Measurements from ENCODE around the gene SLC7A5. TPM values are rescaled to one million over a fixed set of nuclear protein-coding genes. Genes with fewer than 3 reads are reported as not detected.

Gene SLC7A5
- total and polyA plus RNA-seq, 2 of the 13 experiments (the other 11 are each of a cell fraction or from before 2014, with no cell fraction given) = 79.6 to 155 TPM

GRCh38 chr16:87853411-87854052 is 15.8 kb downstream of the SLC7A5 start (continued):
- TF ChIP-seq KIAA2018 (CRISPR knock-in tag; IDR thresholded peaks at IDR 0.05; ENCODE audit: borderline replicate concordance) (no peak), ZNF7 (CRISPR knock-in tag; IDR thresholded peaks at IDR 0.05) (no peak), ZNF687 (CRISPR knock-in tag; IDR thresholded peaks at IDR 0.05) (peak; percentile 94), ETV5 (CRISPR knock-in tag; IDR thresholded peaks at IDR 0.05; ENCODE audit: borderline replicate concordance) (peak; percentile 57), ZBTB7B (CRISPR knock-in tag; IDR thresholded peaks at IDR 0.05) (peak; percentile 85), ZBTB1 (CRISPR knock-in tag; IDR thresholded peaks at IDR 0.05; ENCODE audit: borderline replicate concordance) (no peak), POLR2G (IDR thresholded peaks at IDR 0.05; ENCODE audit: low read depth, low read length) (peak; percentile 71; the same call in 1 of the 2 replicates), CEBPB (IDR thresholded peaks at IDR 0.05; ENCODE audit: borderline replicate concordance, low read depth, low read length) (peak; percentile 97), RXRA (CRISPR knock-in tag; IDR thresholded peaks at IDR 0.05) (peak; percentile 83), ZNF713 (CRISPR knock-in tag; IDR thresholded peaks at IDR 0.05) (no peak), SIX4 (CRISPR knock-in tag; IDR thresholded peaks at IDR 0.05) (peak; percentile 63), SNAI1 (CRISPR knock-in tag; IDR thresholded peaks at IDR 0.05; ENCODE audit: borderline replicate concordance) (no peak)
- TF ChIP-seq, protein P1, sequence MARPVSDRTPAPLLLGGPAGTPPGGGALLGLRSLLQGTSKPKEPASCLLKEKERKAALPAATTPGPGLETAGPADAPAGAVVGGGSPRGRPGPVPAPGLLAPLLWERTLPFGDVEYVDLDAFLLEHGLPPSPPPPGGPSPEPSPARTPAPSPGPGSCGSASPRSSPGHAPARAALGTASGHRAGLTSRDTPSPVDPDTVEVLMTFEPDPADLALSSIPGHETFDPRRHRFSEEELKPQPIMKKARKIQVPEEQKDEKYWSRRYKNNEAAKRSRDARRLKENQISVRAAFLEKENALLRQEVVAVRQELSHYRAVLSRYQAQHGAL (CRISPR knock-in tag; IDR thresholded peaks at IDR 0.05; ENCODE audit: not compliant biosample characterization) = peak; percentile 70
- TF ChIP-seq, protein P2, sequence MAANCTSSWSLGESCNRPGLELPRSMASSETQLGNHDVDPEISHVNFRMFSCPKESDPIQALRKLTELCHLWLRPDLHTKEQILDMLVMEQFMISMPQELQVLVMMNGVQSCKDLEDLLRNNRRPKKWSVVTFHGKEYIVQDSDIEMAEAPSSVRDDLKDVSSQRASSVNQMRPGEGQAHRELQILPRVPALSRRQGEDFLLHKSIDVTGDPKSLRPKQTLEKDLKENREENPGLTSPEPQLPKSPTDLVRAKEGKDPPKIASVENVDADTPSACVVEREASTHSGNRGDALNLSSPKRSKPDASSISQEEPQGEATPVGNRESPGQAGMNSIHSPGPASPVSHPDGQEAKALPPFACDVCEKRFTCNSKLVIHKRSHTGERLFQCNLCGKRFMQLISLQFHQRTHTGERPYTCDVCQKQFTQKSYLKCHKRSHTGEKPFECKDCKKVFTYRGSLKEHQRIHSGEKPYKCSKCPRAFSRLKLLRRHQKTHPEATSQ (CRISPR knock-in tag; IDR thresholded peaks at IDR 0.05; ENCODE audit: borderline replicate concordance) = no peak
